Activated CD4-positive, alpha-beta T cell treated with anti-CD3 and anti-CD28 coated beads, Interleukin-2, amount 50 U/mL, for 24 hours (primary cell): ENCODE data around the gene IFNA10.
"Not testable (repeated sequence)": the region's sequence is repeated elsewhere in the genome, so short reads cannot be mapped to it uniquely, and the experiment has no call there.

ENCODE experiments used
- DNase-seq, 2 donors: peaks; one replicate each; pipeline ENCODE4 v3.0.0-alpha.2; 2020; ENCODE audit warnings: low read depth in 1 of 2, low spot score in 1 of 2

Gene IFNA10

DNA sequence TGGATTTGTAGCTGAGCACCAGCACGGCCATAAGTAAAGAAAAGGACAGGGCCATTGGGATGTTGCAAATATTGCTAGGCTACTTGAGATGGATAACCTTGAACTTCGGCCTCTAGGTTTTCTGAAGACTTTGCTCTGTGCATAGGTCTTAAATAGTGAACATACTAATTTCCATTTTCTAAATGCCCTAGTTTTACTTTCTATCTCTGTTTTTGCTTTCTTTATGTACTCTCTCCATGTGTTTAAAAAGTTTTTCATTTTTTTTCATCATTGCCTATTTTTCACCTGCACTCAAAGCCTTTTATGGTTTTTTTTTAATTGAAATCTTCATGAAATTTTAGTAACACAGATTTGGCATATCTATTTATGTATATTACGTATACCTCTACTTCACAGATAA lies at the start of gene IFNA10:
Gene IFNA10, minus strand, starts transcription at position 101 of the 400 bp plus-strand sequence. Its CDS starts 46 bp downstream, at position 55.
- DNase-seq: not testable (repeated sequence)

DNA sequence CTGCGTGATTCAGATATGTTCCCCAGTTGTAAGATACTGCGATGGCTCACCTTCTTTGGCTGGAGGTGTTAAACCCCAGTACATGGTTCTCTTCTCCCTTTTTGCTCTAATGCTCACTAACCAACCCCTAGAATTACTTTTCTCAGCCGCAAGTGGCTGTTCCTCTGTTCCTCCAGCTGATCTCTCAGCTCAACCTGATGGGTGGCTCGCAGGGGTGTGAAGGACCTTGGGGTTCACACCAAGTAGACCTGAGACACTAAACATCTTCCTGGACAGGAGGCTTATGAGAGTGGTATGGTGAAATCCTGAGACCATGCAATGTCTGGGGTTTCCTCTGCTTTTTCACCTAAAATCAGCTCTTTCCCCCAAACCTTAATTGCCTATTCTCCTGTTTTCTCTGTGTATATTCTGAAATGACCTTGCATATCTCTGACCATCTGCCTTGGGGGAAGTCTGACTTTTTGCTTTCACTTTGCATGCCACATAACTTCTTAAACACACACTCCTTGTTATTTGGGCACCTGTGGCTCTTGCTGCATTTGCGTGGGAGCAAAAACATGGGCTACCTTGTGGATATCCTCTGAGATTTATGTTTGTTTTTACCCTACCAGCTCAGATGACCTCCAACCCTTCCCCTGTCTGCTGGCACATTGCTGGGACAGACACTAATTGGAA lies 48.7 kb upstream of the IFNA10 start:
- DNase-seq: no peak

DNA sequence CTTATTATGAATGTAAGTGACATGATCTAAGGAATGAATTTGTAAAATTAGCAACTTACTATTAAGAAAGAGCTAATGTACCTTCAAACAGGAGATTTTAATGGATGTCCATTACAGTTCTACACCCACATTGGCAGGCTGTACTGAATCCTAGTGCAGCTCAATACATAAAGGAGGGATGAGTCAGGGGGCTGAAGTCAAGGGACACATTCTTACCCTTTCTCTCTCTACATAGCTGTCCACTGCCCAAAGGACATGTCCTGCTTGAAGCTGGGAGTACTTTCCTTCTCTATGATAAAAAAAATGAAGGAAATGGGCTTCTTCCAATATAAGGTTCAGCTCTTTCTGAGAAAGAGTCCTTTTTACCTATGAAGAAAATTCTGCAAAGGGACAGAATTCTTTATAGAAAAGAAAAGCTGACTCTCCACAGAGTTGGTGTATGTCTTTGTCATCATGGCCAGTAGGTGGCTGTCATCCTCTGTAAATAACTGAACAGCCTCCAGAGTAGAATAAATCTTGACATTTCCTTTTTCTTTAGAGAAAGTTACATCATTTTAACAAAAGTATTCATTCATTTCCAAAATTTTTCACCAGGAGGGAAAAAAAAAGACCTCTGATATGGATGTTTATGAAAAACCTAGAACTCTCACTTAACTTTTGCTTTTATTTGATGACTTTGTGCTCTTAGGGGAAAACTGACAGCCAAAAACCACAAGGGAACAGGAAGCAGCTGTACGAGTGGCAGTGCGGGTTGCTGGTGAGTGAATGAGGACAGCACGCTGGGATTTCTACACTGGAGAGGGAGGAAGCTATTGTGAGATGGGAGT lies 46.0 kb upstream of the IFNA10 start:
- no peak for DNase-seq

DNA sequence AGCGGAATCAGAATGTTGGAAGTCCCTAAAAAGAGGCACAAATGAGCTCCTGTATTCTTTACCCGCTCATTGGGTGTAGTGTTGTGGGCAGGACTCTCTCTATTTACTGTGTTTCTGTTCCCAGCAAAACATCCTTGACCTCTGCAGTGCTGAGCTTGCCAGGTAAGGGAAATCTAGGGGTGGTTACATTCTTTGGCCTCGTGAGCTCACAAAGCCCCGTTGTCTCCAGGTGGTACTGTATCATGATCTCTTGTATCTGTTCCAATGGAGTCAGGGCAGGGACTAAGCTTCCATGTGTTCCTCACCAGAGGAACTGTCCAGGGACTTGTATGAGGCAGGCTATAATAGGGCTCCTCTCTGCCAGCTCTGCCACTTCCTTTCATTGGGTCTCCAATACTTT lies 44.7 kb upstream of the IFNA10 start:
- DNase-seq: no peak

DNA sequence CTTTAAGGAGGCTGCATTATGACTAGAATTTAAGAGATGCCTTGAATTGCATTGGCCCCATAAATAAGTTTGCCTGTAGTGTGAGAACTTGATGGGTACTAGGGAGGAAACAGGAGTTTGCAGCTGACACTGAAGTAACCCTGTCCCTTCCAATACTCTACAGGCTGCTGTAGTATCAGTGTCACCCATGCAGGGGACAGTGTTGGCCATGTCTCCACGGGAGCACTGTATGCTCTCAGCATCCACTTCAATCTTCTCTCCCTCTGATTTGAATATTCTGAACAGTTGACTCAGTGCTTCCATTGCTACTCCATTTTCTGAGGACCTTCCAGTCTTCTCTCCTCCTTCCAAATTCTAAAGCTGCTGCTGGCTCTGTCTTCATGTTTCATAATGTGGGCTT lies 44.2 kb upstream of the IFNA10 start:
- DNase-seq: no peak

DNA sequence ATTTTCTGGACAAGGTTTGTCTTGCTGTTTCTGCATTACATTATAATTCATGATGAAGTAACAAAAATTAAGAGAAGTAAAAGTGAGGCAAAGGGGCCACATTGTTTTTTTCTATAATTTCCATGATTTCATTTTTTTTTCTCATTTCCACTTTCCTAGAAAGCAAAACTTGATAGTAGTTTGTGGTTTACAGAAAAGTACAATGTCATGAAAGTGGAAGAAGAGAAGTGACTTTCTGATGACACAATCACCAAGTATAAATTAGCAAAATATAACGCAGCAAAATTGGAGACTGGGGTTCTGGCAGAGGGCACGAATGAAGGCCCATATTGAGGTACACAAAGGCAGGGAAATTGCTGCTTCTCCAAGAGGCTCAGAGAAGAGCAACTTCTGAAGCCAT lies 37.9 kb upstream of the IFNA10 start:
- DNase-seq: no peak

DNA sequence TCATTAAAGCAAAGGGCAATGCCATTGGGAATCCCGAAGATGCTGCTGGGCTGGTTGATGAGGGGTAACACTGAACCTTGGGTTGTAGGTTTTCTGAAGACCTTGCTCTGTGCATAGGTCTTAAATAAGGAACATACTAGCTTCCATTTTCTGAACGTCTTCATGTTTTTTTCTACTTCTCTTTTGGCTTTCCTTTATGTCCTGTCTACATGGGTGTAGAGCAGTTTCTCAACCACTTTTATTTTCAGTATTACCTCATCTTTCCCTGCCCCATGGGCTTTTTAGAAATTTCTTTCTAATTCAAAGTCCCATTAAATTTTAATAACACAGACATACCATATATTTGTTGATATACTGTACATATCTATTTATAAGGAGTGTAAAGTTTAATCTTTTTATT lies 33.0 kb upstream of the IFNA10 start, which contains the start of gene IFNA14:
Gene IFNA14, minus strand, starts transcription at position 95 of the 400 bp plus-strand sequence. Its CDS starts 70 bp downstream, at position 25.
- DNase-seq: no peak

DNA sequence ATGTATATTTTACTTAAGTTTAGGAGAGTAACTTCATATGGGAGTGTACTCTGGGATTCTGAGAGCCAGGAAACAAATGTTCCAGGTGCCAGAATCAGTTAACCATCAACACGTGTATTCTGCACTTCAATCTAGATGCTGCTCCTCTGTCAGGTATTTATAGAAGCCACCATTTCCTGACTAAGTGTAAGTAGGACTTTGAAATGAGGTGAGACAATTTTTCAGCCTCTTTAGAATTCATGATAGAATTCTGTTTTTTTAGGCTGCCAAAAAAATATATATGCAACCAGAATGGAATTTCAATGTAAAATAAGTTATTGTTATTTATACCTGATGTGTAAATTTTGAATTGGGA lies 29.4 kb upstream of the IFNA10 start:
- not testable (repeated sequence) for DNase-seq

DNA sequence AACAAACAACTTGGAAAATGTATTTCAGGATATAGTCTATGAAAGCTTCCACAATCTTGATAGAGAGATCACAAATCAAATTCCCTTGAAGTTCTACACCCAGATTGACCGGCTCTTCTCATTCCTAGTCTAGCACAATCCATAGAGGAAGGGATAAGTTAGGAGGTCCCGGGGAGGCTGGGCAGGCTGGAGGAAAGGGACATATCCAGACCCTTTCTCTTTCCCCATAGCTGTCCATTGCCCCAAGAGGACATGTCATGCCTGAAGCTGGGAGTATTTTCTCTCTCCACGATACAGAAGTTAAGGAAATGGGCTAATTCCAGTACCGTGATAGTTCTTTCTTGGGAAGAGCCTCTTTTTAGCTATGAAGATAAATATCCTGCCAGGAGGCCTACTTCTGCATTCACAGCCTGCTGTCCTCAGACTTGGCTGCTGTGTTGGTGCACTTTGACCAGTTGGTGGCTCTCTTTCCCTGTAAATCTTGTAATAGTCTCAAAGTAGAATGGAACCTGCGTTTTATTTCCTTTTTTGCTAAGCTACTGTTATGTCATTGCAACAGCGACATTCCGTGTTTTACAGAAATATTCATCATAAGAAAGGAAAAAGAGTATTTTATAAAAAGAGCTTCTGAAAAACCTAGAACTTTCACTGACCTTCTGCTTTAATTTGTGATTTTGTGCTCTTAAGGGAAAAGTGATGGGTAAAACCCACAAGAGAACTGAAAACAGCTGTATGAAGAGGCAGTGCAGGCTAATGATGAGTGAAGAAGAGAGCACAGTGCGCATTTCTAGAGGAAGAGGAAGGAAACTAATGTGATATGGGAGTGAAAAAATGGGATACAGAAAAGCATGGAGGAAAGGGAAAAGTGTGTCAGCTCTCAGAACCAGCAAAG lies 28.8 kb upstream of the IFNA10 start:
- DNase-seq: peak in 1 of 2 donors; percentile 27

DNA sequence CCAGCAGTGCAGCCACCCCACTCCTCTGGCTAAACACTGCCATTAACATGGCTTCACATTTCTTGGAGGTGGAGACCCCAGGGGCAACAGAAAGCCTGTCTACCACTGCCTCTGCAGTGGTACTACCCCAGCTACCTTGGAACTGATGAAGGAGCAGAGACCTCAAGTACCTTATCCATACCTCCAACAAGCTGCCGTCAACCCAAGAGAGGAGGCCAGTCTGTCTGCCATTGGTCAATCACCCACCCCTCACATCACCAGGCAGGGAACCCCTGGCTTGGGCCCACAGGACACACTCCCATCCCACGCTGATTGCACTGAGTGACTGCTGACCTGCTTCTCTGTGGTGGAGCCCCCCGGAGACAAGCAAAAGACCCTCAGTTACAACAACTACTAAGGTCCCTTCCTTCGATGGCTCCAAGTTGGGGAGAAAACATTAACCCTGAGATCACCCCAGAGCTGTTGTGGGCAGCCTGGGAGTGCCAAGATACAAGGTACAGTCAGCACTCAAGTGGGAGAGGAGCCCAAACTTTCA lies 27.3 kb upstream of the IFNA10 start:
- DNase-seq: no peak

DNA sequence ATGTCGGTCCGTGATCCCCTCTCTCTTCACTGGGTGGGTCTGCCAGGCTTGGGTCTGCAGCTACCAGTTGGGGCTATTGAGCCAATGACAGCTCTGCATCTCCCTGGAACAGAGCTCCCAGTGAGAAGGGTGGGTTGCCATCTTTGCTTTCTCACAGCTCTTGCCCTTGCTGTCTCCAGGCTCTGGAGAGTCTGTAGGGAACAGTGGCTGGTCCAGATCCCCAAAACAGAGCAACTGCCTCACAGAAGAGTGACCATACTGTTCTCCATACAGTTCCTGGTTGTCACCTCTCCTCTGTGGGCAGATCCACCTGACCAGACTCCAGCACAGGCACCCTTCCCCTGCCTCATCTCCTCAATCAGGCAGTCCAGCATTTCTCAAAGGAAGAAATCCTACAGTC lies 26.3 kb upstream of the IFNA10 start:
- DNase-seq: no peak

DNA sequence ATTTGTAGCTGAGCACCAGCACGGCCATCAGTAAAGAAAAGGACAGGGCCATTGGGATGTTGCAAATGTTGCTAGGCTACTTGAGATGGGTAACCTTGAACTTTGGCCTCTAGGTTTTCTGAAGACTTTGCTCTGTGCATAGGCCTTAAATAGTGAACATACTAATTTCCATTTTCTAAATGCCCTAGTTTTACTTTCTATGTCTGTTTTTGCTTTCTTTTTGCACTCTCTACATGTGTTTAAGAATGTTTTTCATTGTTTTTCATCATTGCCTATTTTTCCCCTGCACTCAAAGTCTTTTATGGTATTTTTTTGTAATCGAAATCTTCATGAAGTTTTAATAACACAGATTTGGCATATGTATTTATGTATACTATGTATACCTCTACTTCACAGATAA lies 21.2 kb upstream of the IFNA10 start, which contains the start of gene IFNA17:
Gene IFNA17, minus strand, starts transcription at position 101 of the 400 bp plus-strand sequence. Its CDS starts 49 bp downstream, at position 52.
- DNase-seq: no peak

DNA sequence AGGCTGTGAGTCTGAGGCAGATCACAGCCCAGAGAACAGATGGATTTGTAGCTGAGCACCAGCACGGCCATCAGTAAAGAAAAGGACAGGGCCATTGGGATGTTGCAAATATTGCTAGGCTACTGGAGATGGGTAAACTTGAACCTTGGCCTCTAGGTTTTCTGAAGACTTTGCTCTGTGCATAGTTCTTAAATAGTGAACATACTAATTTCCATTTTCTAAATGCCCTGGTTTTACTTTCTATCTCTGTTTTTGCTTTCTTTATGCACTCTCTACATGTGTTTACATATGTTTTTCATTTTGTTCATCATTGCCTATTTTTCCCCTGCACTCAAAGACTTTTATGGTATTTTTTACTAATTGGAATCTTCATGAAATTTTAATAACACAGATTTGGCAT lies 10.3 kb upstream of the IFNA10 start, which contains the start of gene IFNA16:
Gene IFNA16, minus strand, starts transcription at position 101 of the 400 bp plus-strand sequence. Its CDS starts 6 bp downstream, at position 95.
- DNase-seq: not testable (repeated sequence)

DNA sequence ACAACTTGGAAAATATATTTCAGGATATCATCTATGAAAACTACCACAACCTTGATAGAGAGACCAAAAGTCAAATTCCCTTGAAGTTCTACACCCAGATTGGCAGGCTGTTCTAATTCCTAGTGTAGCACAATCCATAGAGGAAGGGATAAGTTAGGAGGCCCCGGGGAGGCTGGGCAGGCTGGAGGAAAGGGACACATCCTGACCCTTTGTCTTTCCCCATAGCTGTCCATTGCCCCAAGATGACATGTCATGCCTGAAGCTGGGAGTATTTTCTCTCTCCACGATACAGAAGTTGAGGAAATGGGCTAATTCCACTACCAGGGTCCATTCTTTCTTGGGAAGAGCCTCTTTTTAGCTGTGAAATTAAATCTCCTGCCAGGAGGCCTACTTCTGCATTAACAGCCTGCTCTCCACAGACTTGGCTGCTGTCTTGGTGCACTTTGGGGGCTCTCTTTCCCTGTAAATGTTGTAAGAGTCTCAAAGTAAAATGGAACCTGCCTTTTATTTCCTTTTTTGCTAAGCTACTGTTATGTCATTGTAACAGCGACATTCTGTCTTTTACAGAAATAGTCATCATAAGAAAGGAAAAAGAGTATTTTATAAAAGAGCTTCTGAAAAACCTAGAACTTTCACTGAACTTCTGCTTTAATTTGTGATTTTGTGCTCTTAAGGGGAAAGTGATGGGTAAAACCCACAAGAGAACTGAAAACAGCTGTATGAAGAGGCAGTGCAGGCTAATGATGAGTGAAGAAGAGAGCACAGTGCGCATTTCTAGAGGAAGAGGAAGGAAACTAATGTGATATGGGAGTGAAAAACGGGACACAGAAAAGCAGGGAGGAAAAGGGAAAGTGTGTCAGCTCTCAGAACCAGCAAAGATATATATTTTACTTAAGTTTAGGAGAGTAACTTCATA lies 6.7 kb upstream of the IFNA10 start:
- DNase-seq: not testable (repeated sequence)

DNA sequence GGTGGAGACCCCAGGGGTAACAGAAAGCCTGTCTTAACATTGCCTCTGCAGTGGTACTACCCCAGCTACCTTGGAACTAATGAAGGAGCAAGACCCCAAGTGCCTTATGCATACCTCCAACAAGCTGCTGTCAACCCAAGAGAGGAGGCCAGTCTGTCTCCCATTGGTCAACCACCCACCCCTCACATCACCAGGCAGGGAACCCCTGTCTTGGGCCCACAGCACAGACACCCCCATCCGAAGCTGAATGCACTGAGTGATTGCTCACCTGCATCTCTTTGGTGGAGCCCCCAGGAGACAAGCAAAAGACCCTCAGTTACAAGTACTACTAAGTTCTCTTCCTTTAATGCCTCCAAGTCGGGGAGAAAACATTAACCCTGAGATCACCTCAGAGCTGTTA lies 5.2 kb upstream of the IFNA10 start:
- not testable (repeated sequence) for DNase-seq

DNA sequence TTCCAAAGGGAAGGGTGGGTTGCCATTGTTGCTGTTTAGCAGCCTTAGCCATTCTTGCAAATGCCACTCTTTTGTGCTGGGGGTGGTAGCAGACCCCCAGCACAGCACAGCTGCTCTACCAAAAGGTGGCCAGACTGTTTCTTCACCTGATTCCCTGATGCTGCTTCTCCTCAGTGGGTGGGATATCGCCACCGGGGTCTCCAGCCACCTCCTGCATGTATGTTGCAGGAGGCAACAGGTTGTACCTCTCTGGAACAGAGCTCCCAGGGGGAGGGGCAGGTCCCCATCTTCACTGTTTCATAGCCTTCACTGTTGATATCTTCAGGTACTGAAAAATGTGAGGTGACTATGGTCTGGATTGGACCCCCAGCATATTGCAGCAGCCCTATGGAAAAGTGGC lies 3.8 kb upstream of the IFNA10 start:
- not testable (repeated sequence) for DNase-seq

DNA sequence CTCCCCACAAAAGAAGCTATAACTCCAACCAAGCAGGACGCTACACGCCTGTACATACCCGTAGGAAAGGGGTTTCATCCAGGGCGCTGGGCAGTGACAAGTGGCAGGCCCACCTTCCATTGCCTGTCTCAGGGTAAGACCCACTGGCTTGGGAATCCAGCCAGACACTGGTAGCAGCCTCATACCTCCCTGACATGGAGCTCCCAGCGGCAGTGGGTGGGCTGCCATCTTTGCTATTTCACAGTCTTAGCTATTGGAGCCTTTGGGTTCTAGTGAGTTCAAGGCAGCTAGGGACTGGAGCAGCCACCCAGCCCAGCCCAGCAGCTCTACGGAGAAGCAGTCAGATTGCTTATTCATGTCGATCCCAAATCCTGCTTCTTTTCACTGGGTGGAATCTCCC lies 3.4 kb upstream of the IFNA10 start:
- DNase-seq: no peak

DNA sequence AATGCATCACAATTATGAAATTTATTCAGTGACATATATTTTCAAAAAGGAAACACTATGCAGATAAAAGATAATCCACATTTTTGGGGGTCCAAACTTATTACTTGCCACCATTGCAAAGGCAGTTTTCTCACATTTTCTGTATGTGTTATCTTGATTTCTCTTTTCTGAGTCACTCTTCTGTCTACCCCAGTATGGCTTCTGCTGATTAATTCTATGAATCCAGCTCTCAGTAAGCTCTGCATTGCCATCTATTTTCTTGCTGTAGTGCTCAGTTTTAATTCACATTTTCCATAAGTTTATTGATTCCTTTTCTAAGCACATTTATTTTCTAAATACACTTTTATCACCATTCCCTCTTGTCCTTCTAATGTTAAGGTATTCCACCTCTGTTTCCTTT lies 1.7 kb downstream of the IFNA10 start:
- DNase-seq: no peak

DNA sequence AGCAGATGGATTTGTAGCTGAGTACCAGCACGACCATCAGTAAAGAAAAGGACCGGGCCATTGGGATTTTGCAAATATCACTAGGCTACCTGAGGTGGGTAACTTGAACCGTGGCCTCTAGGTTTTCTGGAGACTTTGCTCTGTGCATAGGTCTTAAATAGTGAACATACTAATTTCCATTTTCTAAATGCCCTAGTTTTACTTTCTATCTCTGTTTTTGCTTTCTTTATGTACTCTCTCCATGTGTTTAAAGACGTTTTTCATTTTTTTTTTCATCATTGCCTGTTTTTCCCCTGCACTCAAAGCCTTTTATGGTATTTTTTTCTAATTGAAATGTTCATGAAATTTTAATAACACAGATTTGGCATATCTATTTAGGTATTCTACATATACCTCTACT lies 4.8 kb downstream of the IFNA10 start, which contains the start of gene IFNA7:
Gene IFNA7, minus strand, starts transcription at position 101 of the 400 bp plus-strand sequence. Its CDS starts 40 bp downstream, at position 61.
- DNase-seq: not testable (repeated sequence)
